GM18951 (cell line): ENCODE results near the gene SCGB1C2.
"Not testable (repeated sequence)": the region's sequence is repeated elsewhere in the genome, so short reads cannot be mapped to it uniquely, and the experiment has no call there.

Experiments
- POLR2A ChIP-seq: IDR thresholded peaks from 4 replicates; pipeline ENCODE4 v1.6.1; 2011; ENCODE audit warnings: mild to moderate bottlenecking; ENCODE audit not compliant: insufficient read length, insufficient read depth; ENCODE audit errors: extremely low read depth
- in situ Hi-C: fragments of 300-500 bp; cut with MboI; formaldehyde crosslinking; loops from one replicate; pipeline ENCODE4 v1.12.0; 2022; ENCODE audit warnings: low sequenced_read_pairs, mixed read lengths, inconsistent platforms; ENCODE audit not compliant: unreplicated experiment

Gene SCGB1C2

DNA sequence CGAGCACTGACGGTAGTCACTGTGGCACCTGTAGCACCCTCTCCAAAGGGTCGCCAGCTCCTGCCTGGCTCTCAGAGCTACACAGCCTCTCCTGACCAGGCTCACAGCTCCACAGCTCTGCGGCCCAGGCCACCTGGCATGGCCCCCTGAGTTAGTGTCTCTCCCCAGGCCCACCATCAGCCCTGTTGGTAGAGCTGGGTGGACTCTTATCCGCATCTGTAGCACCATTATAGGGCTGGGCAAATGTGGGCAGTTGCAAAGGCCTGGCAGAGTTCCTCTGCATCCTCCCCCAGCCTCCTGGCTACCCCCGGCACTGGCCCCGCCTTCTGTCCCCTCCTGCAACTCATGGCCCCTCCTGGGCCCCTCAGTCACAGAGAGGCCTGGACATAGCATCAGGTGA is 18.2 kb downstream of the SCGB1C2 start:
- in situ Hi-C loops, result no loop called here
- TF ChIP-seq POLR2A, result no peak

DNA sequence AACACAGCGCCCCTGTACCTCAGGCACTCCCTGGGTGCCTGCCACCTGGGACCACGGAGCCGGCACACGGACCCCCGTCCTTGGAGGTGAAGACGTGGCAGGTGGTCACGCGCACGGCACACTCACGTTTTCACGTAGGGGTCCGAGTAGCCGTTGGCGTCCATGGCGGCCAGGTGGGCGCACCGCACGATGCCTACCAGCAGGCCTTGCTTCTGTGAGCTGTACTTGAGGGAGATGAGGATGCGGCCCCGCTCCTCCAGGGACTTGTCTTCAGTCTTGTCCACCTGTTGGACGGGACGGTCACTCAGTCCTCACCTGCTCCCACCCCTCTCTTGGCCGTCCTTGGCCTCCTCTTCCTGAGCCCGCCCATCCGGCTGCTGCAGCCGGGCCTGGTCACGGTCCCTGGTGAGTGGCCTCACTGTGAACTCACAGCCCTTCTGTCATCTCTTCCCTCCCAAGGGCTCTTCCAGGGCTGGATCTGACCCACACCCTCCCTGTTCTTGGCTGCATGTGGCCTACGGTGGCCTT is 18.8 kb downstream of the SCGB1C2 start:
- in situ Hi-C loops, result no loop called here
- no peak for TF ChIP-seq POLR2A

DNA sequence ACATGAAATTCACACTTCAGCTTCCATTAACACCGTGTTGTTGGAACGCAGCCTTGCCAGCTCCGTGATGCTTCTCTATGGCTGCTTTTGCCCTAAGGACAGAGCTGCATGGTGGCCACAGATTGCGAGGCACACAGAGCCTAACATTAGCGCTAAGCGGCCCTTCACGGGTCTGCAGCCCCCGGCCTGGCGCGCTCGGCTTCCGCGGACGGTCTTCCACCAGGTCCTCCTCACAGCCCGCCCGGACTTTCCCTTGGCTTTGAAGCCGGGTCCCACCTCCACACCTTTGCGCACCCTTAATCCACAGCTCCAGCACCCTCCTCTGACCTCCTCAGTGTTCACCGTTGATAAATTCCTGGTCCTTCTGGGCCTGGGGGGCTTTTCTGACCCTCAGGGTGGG is 19.6 kb downstream of the SCGB1C2 start:
- TF ChIP-seq POLR2A, result no peak
- in situ Hi-C loops, result no loop called here

DNA sequence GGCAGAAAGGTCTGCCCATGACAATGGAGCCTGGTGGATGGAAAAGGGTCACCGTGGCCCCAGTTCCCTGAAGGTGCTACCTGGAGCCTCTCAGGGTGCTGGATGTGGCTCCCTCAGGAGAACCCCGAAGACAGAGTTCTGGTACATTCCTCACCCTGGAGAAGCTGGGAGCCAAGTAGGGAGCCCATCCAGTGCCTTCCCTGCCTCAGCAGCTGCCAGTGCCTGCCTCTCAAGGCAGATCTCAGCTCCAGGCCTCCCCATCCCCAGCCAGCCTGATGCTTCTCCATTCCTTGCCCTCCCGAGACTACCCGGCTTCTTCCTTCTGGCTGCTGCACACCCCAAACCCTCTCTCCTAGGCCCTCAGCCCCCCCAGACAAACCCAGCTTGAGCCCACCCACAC is 20.5 kb downstream of the SCGB1C2 start:
- in situ Hi-C loops, result no loop called here
- no peak for TF ChIP-seq POLR2A

DNA sequence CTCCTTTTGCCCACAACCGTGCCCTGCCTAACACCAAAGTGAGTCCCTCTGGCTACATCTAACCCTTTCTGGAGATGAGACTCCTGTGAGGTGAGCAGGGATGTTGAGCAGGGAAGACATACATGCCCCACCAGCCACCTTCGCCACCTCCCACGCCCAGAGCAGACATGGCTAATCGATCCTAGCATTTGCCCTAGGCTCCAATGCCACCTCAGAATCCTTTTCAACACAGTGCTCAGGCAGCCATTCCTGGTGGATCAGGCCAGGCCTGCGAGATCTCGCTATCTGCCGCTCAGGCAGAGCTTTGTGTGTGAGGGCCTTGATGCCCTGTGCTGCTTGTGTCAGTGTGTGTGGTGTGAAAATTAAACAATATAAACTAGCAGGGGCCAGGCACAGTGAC is 21.0 kb downstream of the SCGB1C2 start:
- no peak for TF ChIP-seq POLR2A
- in situ Hi-C loops, result no loop called here

DNA sequence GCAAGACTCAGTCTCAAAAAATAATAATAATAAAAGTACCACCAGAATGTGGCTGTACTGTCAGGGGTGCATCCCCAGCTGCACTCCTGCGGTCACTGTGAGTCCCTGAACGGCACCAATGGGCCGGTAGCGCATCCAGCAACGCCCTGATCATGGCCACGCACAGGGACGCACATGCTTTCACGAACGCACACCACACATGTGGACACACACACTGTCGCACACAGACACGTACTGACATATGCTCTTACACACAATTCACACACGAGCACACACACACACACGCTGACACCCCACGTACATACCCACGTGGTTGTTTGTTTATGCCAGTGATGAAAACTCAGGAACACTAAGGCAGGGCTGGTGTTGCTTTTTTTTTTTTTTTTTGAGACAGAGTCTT is 22.2 kb downstream of the SCGB1C2 start:
- in situ Hi-C loops, result no loop called here
- no peak for TF ChIP-seq POLR2A

DNA sequence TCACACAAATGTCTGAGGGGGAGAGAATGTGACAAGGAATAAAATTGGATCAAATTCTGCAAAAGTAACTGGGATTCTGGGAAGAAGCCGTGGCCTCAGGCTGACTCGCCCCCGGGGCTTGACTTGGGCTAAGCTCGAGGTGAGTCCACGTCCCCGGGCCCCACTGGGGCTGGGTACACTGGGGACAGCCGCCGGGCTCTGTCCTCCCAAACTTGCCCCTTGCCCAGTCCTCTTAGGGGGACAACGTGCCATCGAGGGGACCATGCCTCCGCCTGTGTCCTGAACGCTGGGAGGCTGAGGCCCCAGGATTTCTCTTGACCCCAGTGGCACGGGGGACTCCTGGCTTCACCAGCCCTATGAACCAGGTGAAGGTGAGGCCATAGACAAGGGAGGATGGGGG is 23.0 kb downstream of the SCGB1C2 start:
- in situ Hi-C loops, result no loop called here
- no peak for TF ChIP-seq POLR2A

DNA sequence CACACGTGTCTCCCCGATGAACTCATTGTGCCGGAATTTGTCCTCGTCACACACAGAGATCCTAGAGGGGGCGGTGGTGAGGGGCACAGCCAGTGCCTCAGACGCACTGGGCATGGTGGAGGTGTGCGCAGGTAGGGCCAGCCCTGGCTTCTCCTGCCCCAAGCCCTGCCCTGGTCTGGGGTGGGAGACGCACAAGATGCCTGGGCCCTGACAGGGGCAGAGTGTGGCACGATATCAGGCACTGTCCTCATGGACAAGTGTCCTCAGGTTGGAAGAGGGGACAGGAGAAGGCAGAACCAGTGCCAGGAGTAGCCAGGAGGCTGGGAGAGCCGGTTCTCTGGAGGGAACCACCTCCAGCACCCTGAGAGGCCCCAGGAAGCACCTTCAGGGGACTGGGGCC is 24.1 kb downstream of the SCGB1C2 start:
- TF ChIP-seq POLR2A, result no peak
- in situ Hi-C loops, result no loop called here

DNA sequence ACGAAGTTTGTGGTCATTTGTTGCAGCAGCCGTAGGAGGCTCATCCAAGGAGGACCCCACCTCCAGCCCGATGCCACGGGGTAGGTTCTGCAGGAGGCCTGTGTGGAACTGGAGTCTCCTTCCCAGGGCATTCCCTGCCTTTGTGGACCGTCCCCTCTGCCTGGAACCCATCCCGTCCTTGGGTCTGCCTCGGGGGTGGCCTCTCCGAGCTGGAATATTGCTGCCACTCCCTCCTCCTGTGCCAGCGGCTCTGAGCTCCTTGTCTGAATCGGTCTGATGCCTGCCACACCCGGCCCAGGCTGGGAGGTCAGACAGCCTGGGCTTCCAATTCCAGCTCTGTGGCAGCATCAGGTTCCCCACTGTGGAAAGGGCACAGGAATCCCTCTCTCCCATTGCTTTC is 25.3 kb downstream of the SCGB1C2 start:
- in situ Hi-C loops, result no loop called here
- no peak for TF ChIP-seq POLR2A

DNA sequence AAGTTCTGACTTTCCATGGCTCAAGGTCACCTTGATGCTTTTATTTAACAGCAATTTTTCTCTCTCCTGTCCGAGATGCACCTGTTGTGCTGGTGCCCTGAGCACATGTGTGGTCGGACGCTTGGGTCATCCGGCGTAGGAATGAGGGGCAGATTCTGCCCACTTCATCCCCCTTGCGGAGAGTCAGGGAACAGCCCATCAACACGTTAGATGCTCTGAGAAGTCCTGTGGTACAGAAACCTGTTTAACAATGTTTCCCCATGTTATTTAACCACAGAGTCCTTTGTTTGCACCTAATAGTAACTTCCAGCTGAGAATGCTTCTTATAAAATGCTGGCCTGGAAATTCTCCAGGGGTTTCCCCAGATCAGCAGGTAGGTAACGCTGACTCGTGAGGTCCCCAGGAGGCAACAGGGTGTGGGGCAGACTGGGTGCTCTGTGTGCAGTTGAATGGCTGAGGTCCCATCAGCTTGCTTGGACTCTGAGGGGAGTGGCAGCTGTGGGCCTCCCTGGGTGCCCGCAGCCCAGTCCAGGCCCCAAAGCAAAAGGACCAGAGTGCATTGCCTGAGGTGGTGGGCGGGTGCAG is 26.2 kb downstream of the SCGB1C2 start:
- in situ Hi-C loops, result no loop called here
- no peak for TF ChIP-seq POLR2A

DNA sequence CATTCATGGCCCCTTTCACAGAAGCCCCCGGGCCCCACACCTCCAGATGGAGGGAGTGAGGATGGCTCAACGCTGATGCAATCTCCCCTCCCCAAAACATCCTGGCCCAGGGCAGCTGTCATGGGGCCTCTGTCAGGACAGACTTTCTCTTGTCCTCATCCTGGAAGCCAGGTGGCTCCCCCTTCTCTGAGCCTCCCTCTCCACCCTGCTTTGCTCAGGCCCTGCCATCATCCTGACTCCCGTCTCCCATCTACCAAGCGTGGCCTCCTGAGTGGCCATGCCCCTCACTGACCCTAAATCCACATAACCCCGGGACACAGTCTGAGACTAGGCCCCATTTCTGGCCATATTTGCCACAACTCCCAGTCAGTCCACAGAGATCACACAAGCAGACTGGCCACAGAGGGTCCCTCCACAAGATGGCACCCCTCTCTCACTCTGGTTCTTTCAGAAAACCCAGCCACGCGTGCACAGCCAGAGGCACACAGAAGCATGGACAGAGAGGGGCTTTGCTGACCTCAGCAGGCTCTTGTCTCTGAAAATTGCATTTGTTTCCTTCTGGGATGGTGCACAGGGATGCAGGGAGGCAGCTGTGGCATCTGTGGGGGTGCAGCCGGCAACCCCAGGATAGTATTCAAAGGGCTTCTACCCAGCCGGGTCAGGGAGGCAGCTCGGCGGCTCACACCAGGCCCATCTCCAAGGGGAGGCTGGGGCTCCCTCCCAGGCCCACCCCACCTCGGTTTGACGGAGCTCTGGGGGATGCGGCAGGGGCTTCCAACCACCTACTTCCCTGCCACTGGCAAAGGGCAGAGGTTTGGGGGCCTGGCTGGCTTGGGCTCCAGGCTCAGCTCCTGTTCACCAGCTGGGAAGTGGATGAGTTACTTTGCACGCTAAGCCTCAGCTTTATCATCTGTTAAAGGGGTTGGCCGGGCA is 27.2 kb downstream of the SCGB1C2 start:
- in situ Hi-C loops, result no loop called here
- no peak for TF ChIP-seq POLR2A

DNA sequence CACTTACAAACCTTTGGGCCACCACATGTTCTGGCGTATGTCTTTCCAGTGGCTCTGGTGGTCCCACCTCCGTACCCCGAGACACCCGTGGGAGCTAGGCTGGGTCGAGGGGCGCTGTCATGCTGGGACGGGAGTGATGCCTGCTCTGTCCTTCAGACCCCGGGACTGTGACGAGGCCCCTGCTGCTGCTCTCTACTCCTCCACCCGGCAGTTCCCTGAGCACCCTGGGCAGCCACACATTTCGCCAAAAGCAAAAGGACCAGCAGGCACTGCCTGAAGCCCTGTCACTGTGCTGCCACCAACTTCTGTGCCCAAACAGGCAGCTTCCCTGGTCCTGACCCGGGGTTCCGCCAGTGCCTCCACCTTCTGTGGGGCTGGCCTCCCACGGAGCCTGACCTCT is 28.6 kb downstream of the SCGB1C2 start:
- TF ChIP-seq POLR2A, result no peak

DNA sequence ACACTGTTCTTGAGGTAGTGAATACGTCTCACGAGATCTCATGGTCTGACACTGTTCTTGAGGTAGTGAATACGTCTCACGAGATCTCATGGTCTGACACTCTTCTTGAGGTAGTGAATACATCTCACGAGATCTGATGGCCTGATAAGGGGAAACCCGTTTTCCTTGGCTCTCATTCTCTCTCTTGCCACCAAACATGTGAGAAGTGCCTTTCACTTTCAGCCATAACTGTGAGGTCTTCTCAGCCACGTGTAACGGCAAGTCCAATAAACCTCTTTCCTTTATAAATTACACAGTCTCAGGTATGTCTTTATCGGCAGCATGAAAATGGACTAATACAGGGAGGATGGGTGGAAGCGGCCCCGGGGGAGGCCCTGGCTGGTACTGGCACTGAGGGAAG is 31.2 kb downstream of the SCGB1C2 start:
- in situ Hi-C loops, result not testable (repeated sequence)

More for the DNA sequence above, 28.6 kb downstream of the SCGB1C2 start:
- in situ Hi-C loops, result no loop called here

DNA sequence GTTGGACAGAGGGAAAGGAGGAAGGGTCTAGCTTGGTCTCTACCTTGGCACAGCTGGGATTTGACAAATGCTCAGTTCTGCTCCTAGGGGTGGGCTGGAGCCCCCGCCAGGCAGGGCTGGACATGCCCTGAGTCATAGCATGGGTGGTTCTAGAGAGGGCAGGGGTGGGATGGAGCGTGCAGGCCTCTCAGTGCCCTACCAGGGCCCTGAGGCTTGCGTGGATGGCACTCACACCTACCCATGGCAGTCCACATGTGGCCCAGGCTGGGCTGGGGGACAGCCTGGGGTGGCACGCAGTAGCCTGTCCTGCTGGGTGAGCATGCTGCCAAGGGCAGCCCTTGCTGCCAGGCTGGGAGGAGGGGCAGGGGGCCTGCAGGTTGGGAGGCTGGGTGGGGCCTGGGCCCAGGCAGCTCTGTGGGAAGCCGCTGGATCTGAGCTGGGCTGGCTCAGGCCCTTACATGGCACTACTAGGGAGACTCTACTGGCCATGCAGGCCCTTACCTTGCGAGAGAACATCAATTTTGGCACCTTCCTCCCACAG is 32.8 kb downstream of the SCGB1C2 start:
- in situ Hi-C loops, result no loop called here

More for the DNA sequence above, 32.8 kb downstream of the SCGB1C2 start:
- no peak for TF ChIP-seq POLR2A
